Left renal pelvis (tissue), 4 donors: Measurements from ENCODE around the gene DNAJC18. TPM values are rescaled to one million over a fixed set of nuclear protein-coding genes. Genes with fewer than 3 reads are reported as not detected.

Experiments used
- DNase-seq, 4 donors: peaks; one replicate each; pipeline ENCODE4 v3.0.0-alpha.2; 2013; ENCODE audit warnings: low read depth in 4 of 4, low spot score in 3 of 4
- polyA plus RNA-seq, 4 donors: library from polyadenylated mRNA; unstranded; fragments of 120-200 nt; gene quantifications; one replicate each; pipeline ENCODE4 v1.2.1, GENCODE V29; 2013; ENCODE audit not compliant: insufficient read length in 4 of 4

The DNAJC18 gene
- polyA plus RNA-seq, 4 donors, result 24.0 to 35.0 (median 32.9) TPM

GRCh38 chr5:139374909-139375308 is 64.4 kb downstream of the DNAJC18 start:
- DNase-seq, result no peak

- DNase-seq, result no peak
Observed at GRCh38 chr5:139371482-139372435, 67.6 kb downstream of the DNAJC18 start.

GRCh38 chr5:139369181-139369580 is 70.1 kb downstream of the DNAJC18 start:
- no peak for DNase-seq

- no peak for DNase-seq
Observed at GRCh38 chr5:139368613-139369012, 70.7 kb downstream of the DNAJC18 start.

- DNase-seq, result no peak
Observed at GRCh38 chr5:139364466-139364865, 74.9 kb downstream of the DNAJC18 start.

- DNase-seq, result no peak
Observed at GRCh38 chr5:139363937-139364336, 75.4 kb downstream of the DNAJC18 start.

- DNase-seq, result no peak
Observed at GRCh38 chr5:139361835-139362429, 77.4 kb downstream of the DNAJC18 start.

- no peak for DNase-seq
Observed at GRCh38 chr5:139360384-139360783, 78.9 kb downstream of the DNAJC18 start.

Other genes with a start within 250 kb of the DNAJC18 start
- 10 to 100 TPM; 47.9 to 58.9 (median 52.1) TPM for gene SIL1, start 241.2 kb downstream of the DNAJC18 start, polyA plus RNA-seq
- gene MATR3, start 145.8 kb downstream of the DNAJC18 start, polyA plus RNA-seq, result 100 to 1,000 TPM; 547 to 863 (median 659) TPM
- gene PAIP2, start 97.7 kb downstream of the DNAJC18 start, polyA plus RNA-seq, result 100 to 1,000 TPM; 158 to 203 (median 186) TPM
- 10 to 100 TPM in 2 of 4 donors, 1 to 10 TPM in 2; 1.1 to 16.8 (median 11.9) TPM for gene SLC23A1, start 56.2 kb downstream of the DNAJC18 start, polyA plus RNA-seq
- under 1 TPM; 0.22 to 0.90 (median 0.32) TPM for gene MZB1, start 49.6 kb downstream of the DNAJC18 start, polyA plus RNA-seq
- 1 to 10 TPM in 3 of 4 donors, under 1 TPM in 1; 0.56 to 2.8 (median 2.1) TPM for gene PROB1, start 44.4 kb downstream of the DNAJC18 start, polyA plus RNA-seq
- gene SPATA24, start 35.4 kb downstream of the DNAJC18 start, polyA plus RNA-seq, result 10 to 100 TPM in 2 of 4 donors, 1 to 10 TPM in 2; 2.7 to 14.4 (median 11.6) TPM
- gene ECSCR, start 23.2 kb upstream of the DNAJC18 start, polyA plus RNA-seq, result 10 to 100 TPM; 21.5 to 26.3 (median 23.4) TPM
- under 1 TPM in 2 of 4 donors, not detected in 2; 0.07 to 0.08 TPM for gene SMIM33, start 31.5 kb upstream of the DNAJC18 start, polyA plus RNA-seq
- gene STING1, start 43.2 kb upstream of the DNAJC18 start, polyA plus RNA-seq, result 10 to 100 TPM; 29.6 to 65.9 (median 33.6) TPM
- gene UBE2D2, start 121.8 kb upstream of the DNAJC18 start, polyA plus RNA-seq, result 100 to 1,000 TPM; 144 to 207 (median 171) TPM
- 100 to 1,000 TPM in 3 of 4 donors, 10 to 100 TPM in 1; 36.2 to 215 (median 213) TPM for gene CXXC5, start 208.8 kb upstream of the DNAJC18 start, polyA plus RNA-seq